Measurements from ENCODE around the gene ADPRHL1. TPM values are rescaled to one million over a fixed set of nuclear protein-coding genes. Genes with fewer than 3 reads are reported as not detected.
A peak's percentile ranks its signal among the peaks of the same experiment; 100 is the strongest.

ADPRHL1 gene
- total RNA-seq, 1 donor from 2014 or later, result 5.6 TPM

DNA sequence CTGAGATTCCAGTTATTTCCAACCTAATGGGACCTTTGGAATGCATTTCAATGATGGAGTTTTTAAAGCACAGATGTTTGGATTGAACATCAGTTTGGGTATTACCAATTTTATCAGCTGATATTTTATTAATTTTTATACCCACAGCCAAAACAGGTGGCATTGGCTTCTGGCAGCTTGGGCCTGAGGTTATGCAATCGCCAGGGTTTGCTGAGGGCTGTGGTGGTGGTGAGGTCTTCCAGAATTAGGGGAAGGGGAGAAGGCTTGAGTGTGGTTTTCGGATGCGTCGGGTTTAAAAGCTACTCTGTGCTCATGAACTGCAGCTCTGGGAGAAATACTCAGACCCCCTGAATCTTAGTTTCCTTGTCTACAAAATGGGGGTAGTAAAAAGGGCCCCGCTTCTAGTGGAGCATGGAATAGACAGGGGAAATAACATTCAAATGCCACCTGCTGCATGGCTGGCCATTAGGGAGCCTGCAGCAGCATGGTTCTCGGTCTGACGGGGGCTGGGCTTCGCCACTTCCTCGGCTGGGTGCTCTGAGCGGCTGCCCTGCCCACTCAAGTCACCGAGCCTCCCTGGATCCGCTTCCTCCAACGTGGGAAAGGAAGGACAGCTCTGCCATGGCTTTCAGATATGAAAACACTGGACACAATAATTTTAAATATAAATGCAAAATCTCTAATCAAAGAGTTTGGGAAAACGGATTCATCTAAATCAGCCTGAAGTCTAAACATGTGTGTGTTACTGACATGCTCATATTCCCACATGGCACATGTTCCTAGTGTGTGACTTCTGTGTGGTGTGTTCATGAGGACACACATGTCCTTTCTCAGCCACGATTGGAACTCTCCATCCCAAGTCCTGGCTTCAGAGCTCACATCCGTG, 35.2 kb downstream of the ADPRHL1 start:
- DNase-seq (ENCODE audit: low read depth), result no peak

DNA sequence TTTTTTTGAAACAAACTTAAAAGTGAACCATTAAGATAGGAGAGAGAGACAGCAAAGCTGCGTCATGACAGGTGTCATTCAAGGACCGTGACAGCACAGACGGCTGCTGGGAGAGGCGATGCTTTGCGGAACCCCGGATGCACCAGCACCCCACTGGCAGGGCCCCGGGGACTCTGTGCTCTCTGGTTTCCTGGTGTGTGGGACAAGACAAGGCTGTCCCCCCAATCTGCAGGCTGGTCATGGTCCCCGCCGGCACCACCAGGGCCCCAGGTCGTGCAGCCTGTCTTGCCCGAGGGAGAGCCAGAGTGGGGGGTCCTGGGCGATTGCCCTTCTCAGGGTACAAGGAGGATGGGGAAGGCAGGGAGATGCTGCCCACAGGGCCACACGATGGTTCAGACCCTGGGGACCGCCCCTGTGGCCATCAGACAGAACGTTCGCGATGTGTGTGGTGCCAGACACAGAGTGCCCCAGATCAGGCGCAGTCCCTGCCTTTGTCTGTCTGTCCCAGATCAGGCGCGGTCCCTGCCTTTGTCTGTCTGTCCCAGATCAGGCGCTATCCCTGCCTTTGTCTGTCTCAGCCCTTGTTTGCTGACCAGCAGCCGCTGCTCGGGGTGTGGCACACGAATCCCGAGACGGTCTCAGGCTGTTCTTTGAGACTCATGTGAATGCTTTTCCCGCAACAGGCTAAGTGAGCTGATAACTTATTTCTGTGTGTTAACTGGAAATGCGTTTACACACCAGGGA, 36.1 kb downstream of the ADPRHL1 start:
- no peak for DNase-seq (ENCODE audit: low read depth)

DNA sequence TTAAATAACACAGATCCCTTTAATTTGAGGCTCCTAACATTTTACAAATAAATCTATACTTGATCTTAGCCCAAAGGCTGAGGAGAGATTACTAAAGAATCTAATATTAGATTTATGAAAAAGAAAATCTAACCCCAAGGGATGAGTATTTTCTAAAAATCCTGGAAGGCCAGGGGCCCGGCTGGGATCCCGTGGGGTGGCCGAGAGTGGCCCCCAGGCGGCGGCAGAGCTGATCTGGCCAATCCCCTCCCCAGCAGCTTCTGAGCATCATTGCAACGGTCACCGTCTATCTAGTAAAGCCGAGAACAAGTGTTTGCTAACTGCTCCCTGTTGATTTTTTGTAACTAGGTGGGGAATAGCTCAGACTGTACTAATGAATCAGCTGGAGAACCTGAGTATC, 37.5 kb downstream of the ADPRHL1 start:
- no peak for DNase-seq (ENCODE audit: low read depth)

DNA sequence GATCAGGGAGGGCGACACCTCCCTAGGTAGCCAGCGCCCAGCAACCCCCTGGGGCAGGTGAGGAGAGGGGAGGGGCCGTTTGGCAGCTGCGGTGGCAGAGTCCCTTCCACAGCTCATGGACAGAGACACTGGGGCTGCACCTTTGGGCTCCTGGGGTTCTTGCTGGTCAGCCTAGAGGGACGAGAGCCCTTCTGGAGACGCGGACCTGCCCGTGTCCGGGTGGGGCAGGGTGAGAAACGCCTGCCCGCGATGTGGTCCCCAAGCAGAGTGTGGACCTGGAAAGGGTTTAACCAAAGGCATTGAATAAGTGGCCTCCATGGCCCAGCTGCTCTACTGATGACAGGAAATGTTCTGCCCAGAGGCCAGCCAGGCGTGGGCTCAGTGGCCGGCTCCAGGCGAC, 38.3 kb downstream of the ADPRHL1 start:
- no peak for DNase-seq (ENCODE audit: low read depth)

DNA sequence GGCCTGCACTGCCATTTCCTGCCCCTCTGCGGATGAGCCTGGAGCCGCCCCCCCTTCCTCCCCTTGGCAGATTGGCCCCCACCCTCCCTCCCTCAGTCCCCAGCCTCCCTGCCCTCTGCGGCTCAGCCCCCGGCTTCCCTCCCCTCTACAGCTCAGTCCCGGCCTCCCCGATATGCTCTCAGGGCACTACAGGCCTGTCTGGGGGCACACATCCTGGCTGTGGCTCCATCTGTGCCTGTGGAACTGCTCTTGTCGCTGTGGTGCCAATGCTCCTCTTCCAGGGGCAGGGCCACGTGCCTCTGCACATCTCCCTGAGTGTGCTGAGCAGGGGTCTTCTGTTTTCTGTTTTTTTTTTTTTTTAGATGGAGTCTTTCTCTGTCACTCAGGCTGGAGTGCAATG, 39.0 kb downstream of the ADPRHL1 start:
- no peak for DNase-seq (ENCODE audit: low read depth)

DNA sequence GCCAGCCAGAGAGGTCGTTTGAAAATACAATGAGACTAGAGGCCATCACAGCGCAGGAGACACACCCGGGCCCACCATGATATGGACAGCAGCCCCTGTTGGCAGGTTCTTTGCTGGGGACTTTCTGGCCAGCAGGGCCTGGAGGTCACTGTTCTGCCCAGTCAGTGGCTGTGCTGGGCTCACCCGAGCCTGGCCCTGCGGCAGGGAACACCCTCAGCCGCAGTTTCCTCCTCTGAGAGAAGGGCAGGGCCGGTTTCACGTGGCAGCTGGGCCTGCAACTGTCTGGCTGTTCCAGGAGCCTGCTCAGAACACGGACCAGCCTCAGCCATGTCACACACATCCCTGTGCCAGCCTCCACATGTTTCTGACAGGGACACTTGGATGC, 39.4 kb downstream of the ADPRHL1 start:
- no peak for DNase-seq (ENCODE audit: low read depth)

DNA sequence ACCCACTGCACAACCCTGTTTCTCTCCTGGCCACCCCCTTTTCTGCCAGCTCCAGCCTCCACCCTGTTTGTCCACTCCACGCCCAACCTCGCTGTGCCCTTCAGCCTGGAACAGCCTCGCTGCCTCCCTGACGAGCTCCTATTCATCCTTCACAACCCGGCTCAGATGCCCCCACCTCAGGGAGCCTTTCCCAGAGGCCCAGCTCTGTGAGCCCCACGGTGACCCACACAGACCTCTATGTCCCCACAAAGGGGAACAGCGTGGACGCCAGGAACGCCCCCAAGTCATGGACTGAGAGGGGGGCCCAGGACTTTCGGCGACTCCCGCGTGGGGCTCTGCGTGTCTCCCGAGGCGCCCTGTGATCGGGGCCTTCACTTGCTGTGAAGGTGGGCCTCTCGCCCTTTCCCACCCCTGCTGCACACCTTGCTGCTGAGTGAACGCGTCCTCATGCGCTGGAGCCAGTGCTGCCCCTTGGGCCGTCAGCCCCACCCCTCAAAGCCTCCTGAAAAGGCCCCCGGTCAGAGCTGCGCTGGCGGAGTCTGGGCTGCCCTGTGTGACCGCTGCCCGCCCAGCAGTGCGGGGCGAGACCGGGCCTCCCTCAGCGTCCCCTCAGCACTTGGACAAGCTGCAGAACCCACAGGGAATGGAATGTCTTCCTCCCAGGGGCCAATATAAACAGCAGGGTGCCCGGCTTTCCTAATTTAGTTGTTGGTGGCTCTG, 40.0 kb downstream of the ADPRHL1 start:
- no peak for DNase-seq (ENCODE audit: low read depth)

DNA sequence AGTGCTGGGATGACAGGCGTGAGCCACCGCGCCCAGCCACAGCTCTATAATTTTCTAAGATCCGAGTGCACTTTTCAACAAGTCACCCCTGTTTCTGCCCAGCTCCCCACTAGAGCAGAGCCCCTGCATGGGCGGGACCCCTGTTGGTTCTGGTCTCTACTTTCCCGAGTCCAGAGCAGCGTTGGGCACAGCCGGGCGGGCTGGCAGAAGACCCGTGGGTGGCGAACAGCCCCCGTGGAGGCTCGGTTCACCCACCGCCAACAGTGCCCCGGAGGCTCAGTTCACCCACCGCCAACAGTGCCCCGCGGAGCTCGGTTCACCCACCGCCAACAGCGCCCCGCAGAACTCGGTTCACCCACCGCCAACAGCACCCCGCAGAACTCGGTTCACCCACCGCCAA, 40.8 kb downstream of the ADPRHL1 start:
- DNase-seq (ENCODE audit: low read depth), result no peak

DNA sequence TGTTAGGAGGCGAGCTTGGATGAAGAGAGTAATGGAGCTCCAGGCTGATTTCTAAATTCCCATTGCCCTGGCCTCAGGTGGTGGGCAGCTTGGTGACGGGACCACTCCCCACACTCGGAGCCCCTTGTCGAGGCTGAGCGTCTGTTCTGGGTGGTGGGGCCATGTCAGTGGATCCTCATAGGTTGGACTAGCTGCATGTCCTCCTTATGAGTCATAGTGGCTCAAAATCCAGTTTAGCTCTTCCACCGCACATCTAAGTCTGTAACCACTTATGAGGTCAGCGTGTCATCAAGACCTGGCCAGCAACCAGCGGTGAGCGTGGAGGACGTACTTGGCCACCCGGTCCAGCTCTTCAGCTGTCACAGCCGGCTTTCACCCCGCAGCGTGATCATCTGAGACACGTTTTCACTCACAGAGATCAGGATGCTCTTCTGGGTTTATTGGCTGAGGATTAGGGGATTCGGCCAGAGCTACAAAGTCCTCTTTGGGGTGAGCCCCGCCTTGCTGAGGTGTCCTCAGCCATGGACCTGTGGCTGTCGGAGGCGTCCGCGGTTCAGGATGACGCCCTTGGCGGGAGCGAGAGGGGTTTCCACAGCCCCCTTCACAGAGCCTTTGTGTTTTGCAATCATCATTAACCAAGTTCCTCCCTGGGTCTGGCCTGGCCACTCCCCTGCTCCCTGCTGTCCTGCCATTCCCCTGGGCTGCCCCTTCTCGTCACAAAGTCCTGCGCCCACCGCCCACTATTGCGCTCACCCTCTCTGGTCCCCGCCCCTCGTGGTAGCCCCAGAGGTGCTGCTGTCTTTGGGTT, 41.9 kb downstream of the ADPRHL1 start:
- peak; percentile 88 for DNase-seq (ENCODE audit: low read depth)

DNA sequence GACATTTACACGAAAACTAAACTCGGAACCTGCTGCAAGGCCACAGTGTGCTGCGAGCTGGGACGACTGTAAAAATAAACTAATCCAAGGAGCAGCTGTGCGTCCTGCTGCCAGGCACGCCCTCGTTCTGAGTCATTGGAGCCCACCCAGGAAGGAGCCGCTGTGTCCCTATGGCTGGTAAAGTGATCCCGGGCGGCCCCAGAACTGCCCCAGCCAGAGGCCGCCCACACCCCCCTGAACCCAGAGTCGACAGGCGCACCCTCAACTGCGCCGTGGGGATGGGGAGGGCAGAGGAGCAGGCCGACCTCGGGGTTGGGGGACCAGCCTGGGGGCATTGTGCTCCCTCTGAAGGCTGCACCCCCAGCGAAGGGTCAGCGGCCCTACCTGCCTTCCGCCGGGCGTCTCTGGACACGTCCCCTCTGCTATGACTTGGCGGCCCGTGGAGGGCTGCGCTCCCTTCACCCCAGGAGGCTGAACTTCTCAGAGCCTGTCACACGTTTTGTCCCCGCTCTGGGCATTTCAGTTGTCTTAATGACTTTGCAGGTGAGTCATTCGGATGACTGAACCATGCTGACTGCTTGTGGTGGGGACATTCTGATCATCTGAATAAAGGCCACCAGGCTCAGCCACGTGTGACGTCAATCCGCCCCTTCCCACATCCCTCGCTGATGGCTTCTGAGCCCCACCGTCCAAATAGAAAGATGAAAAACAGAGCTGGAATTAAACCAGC, 42.7 kb downstream of the ADPRHL1 start:
- peak; percentile 86 for DNase-seq (ENCODE audit: low read depth)

DNA sequence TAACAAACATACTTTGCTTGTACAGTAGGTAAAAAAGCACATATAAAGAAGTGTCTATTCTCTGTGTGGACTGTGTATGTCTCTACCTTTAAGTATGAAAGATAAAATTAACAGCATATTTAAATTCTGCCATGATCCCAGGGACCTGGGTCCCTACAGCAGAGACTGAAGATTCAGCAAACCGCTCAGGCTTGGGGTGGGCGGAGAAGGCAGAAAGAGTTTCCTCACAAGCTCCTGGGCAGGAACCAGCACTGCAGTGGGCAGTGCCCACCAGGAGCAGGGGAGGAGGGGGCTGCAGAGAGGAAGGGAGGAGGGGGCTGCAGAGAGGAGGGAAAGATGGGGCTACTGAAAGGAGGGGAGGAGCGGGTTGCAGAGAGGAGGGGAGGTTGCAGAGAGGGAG, 44.7 kb downstream of the ADPRHL1 start:
- no peak for DNase-seq (ENCODE audit: low read depth)

DNA sequence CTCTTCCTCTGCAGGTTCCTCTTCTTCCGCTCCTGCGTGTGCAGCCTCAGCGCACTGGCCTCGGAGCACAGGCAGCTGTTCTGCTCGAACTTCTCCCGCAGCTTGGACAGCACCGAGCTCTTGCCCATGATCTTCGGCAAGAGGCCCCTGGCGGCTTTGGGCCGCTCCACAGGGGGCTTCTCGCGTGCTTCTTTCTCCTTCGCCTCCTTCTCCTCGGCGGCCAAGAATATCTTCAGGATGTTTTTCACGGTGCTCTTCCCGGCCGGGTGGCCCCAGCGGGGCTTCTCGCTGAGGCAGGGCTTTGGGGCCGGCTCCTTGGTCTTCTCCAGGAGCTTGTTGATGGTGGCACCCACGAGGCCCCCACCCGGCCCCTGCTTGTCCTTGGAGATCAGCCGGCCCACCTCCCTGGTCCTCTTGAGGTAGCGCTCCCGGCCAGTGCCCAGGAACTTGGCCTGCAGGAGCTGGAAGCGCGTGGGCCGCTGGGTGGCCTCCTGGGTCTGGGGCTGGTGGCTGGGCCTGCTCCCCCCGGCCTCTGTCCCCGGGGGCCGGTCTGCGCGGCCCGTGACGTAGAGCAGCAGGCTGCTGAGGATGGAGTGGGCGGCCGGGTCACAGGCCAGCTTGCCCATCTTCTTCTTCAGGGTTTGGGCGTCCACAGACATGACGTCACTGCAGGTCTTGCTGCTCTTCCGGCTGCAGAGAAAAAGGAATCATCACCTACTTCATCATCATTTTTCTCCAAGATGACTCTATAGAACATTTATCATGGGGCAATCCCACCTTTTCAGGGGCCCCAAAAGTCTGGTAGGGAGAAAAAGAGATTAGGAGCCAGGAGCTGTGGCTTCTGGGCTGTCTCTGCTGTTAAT, 45.5 kb downstream of the ADPRHL1 start:
- no peak for DNase-seq (ENCODE audit: low read depth)

DNA sequence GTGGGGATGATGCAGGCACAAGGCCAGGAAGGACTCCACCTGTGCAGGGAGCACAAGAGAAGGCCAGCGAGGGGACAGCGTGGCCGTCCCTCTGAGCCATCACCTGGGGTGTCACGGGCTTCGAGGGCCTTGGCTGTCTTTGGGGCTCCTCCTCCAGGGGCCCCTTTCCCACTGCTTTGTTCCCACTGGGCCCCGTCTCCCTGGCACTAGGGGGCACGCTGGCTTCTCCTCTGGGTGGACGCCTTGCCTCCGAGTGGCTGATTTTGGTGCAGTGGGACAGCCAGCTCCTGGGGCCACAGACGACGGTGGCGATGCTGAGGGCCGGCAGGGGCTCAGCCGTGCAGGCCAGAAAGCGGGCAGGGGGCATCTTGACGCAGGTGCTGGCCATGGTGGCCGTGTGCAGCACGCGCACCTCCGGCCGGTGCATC, 46.2 kb downstream of the ADPRHL1 start:
- DNase-seq (ENCODE audit: low read depth), result no peak

DNA sequence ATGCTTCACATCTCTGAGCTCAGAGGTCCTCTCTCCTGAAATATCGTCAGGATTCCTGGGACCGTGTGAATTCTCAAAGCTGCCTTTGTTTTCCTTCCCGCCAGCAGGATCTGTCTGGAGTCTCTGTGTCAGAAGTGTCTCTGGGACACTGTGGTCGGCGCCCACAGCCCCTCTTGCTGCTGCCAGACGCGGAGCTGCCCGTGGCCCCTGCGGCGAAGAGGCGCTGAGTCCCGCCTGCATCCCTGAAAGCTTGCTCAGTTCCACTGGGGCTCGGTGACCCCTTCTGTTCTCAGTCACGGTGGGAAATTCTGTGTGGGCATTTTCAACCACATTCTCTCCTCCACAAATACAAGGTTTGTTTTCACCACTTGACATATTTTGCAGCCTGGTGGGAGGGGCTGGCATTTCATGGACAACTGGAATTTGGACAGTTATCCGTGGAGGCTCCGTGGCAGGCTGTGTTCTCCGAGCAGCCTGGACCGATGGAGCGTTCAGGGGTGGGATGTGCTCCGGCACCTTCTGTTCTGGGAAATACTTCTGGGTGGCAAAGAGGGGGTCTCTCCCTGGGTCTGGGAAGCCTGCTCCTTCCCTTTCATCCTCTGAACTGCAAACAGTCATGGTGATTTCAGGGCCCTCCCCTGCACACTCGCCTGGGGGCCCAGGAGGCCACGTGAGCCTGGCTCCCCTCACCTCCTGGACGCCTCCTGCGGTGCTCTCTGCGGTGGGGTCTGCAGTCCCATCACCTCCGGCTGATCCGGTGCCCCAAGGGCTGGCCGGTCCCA, 46.8 kb downstream of the ADPRHL1 start:
- peak; percentile 9 for DNase-seq (ENCODE audit: low read depth)

DNA sequence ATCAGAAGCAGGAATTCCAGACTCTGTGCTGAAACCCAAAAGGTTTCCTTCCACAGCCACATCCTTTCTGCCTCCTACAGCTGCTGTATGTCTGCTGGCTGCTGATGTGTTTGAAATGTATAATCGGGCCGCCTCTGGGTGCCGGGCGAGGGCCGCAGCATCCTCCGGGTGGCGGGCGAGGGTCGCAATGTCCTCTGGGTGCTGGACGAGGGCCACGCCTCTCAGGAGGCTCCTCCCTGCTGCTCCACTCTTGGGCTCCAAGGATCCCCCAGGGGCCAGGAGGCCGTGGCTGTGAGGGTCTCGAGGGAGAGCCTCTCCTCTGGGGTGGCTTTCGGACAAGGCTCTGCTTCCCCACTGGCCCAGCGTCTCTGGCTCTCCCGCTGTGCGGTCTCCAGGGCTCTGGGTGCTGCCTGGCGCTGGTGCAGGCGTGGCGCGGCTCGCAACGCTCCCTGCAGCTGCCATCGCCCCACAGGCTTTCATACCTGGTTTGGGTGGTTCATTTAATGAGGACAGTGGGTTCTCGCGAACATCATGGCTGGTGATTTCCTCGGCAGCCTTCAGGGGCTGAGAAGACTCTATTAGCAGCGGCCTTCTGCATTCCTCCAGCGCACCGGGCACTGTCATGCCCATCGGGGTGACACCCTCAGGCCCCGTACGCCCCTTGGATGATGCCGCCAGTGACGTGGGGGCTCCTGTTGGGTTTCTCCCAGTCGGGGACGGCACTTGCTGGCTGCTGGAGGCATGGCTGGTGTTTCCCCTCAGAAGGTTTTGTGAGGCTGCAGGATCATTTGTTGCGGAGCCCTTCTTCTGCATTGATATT, 47.6 kb downstream of the ADPRHL1 start:
- no peak for DNase-seq (ENCODE audit: low read depth)

DNA sequence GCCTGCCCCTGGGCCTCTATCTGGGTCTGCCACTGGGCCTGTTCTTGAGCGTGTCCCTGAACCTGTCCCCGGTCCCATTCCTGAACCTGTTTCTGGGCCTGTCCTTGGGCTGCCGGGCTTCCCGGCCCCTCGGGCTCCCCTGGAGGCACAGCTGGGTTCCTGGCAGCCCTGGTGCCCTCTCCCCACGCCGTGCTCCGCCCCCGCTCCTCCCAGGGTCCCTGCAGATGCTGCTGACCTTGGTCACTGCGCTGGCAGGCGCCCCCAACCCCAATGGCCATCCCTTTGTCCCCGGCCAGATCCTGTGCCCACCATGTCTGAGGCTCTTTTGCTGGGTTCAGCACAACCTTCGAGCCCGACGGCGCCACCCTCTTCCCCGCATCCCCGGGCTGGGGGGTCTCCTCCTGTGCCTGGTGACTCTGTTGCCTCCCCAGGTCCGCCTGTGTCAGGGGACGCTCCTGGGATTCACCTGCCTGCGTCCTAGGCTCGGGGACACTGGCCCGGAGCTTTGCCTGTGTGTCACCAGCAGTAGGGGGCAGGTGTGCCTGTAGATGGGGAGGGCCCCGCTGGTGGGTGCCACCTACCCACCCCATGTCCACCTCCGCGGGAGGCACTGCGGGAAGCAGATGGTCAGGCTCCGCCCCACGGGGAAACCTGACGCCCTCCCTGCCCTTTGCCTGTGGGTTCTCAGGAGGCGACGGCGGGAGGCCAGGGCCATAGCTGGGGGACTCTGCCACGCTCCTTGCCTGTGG, 48.4 kb downstream of the ADPRHL1 start:
- no peak for DNase-seq (ENCODE audit: low read depth)

DNA sequence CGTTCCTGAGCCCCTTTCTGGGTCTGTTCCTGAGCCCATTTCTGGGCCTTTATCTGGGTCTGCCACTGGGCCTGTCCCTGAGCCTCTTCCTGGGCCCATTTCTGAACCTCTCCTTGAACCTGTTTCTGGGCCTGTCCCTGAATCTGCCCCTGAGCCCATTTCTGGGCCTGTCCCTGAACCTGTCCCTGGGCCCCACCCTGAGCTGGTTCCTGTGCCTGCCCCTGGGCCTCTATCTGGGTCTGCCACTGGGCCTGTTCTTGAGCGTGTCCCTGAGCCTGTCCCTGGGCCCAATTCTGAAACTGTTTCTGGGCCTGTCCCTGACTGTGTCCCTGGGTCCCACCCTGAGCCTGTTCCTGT, 48.9 kb downstream of the ADPRHL1 start:
- no peak for DNase-seq (ENCODE audit: low read depth)
